ENCODE data around the gene B4GALNT4.

The B4GALNT4 gene

GRCh38 chr11:429931-430456, 60.7 kb downstream of the B4GALNT4 start:
- no peak overlapping the region for H3K4me3 ChIP-seq (ENCODE audit: low read length)
- no peaks in the 10 kb centered on the region for H3K9me3 ChIP-seq (replicated peaks; ENCODE audit: low read length)

More at GRCh38 chr11:429931-430456, 60.7 kb downstream of the B4GALNT4 start:
- no peak overlapping the region for H3K9ac ChIP-seq (ENCODE audit: low read depth, low read length)
- no peaks in the 10 kb centered on the region for H3K4me1 ChIP-seq (ENCODE audit: control insufficient read depth, insufficient read depth, low read length)
- H3K36me3 ChIP-seq (ENCODE audit: insufficient read depth, low read length), result no peaks in the 10 kb centered on the region
- H3K27me3 ChIP-seq (ENCODE audit: control insufficient read depth, insufficient read depth, low read length), result peaks cover 10% of the 10 kb centered on the region
- H3K4me2 ChIP-seq (ENCODE audit: low read length), result no peak overlapping the region

All from skeletal muscle satellite cell (primary cell).